Measurements from ENCODE around the gene JMJD7. TPM values are rescaled to one million over a fixed set of nuclear protein-coding genes. Genes with fewer than 3 reads are reported as not detected.

JMJD7 gene
- total RNA-seq, 2 donors from 2014 or later, result 13.5 to 17.7 TPM

GRCh38 chr15:41795996-41796856 lies 31.7 kb upstream of the JMJD7 start:
- Mint-ChIP-seq H3K9me3 (no peaks in the 10 kb centered on the region), H3K27ac (peak overlapping the region in 1 of 2 donors; percentile 65), H3K36me3 (peaks cover 7% of the 10 kb centered on the region in 2 donors)
- ATAC-seq (no peak), DNase-seq (ENCODE audit: low spot score in 2 of 2) (no peak)

- ATAC-seq, result no peak
- peaks cover 7 to 8% of the 10 kb centered on the region in 2 donors for H3K36me3 Mint-ChIP-seq
- peak overlapping the region in 1 of 2 donors; percentile 10 for H3K27ac Mint-ChIP-seq
These were observed 30.5 kb upstream of the JMJD7 start for GRCh38 chr15:41797201-41797944.

GRCh38 chr15:41798607-41799487 lies 29.0 kb upstream of the JMJD7 start:
- Mint-ChIP-seq H3K27ac (peak overlapping the region in 1 of 2 donors; percentile 17), H3K9me3 (no peaks in the 10 kb centered on the region), H3K36me3 (peaks cover 7 to 8% of the 10 kb centered on the region in 2 donors)
- ATAC-seq (peak in 1 of 2 donors; percentile 63), DNase-seq (ENCODE audit: low spot score in 2 of 2) (no peak)

More at GRCh38 chr15:41797201-41797944, 30.5 kb upstream of the JMJD7 start:
- H3K9me3 Mint-ChIP-seq, result no peaks in the 10 kb centered on the region
- DNase-seq (ENCODE audit: low spot score in 2 of 2), result no peak

GRCh38 chr15:41799488-41799805 lies 28.4 kb upstream of the JMJD7 start:
- Mint-ChIP-seq H3K36me3 (peaks cover 7 to 8% of the 10 kb centered on the region in 2 donors), H3K9me3 (no peaks in the 10 kb centered on the region), H3K27ac (peak overlapping the region in 1 of 2 donors; percentile 47)
- DNase-seq (ENCODE audit: low spot score in 2 of 2) (no peak), ATAC-seq (no peak)

GRCh38 chr15:41801185-41801584 lies 26.7 kb upstream of the JMJD7 start:
- Mint-ChIP-seq H3K9me3 (no peaks in the 10 kb centered on the region), H3K27ac (no peak overlapping the region), H3K36me3 (peaks cover 7 to 8% of the 10 kb centered on the region in 2 donors)
- no peak for ATAC-seq
- DNase-seq (ENCODE audit: low spot score in 2 of 2), result no peak

- ATAC-seq (peak in 1 of 2 donors; percentile 64), DNase-seq (ENCODE audit: low spot score in 2 of 2) (no peak)
- H3K9me3 Mint-ChIP-seq, result no peaks in the 10 kb centered on the region
- H3K36me3 Mint-ChIP-seq, result peaks cover 7 to 8% of the 10 kb centered on the region in 2 donors
- no peak overlapping the region for H3K27ac Mint-ChIP-seq
These were observed 25.9 kb upstream of the JMJD7 start for GRCh38 chr15:41801850-41802455.

- ATAC-seq (no peak), DNase-seq (ENCODE audit: low spot score in 2 of 2) (no peak)
- Mint-ChIP-seq H3K9me3 (no peaks in the 10 kb centered on the region), H3K36me3 (peaks cover 7 to 8% of the 10 kb centered on the region in 2 donors), H3K27ac (peak overlapping the region; percentile 72 to 93)
These were observed 23.5 kb upstream of the JMJD7 start for GRCh38 chr15:41804361-41804760.

GRCh38 chr15:41804916-41805666 lies 22.8 kb upstream of the JMJD7 start:
- peak overlapping the region; percentile 72 to 93 for H3K27ac Mint-ChIP-seq
- DNase-seq (ENCODE audit: low spot score in 2 of 2) (no peak), ATAC-seq (no peak)
- no peaks in the 10 kb centered on the region for H3K9me3 Mint-ChIP-seq
- H3K36me3 Mint-ChIP-seq, result peaks cover 7 to 8% of the 10 kb centered on the region in 2 donors

GRCh38 chr15:41805711-41806110 lies 22.2 kb upstream of the JMJD7 start:
- Mint-ChIP-seq H3K9me3 (no peaks in the 10 kb centered on the region), H3K27ac (peak overlapping the region; percentile 19 to 47), H3K36me3 (peaks cover under 1 to 6% of the 10 kb centered on the region in 2 donors)
- DNase-seq (ENCODE audit: low spot score in 2 of 2) (no peak), ATAC-seq (no peak)

- ATAC-seq (no peak), DNase-seq (ENCODE audit: low spot score in 2 of 2) (no peak)
- Mint-ChIP-seq H3K9me3 (no peaks in the 10 kb centered on the region), H3K27ac (peak overlapping the region in 1 of 2 donors; percentile 19), H3K36me3 (no peaks in the 10 kb centered on the region)
These were observed 21.4 kb upstream of the JMJD7 start for GRCh38 chr15:41806291-41807181.

GRCh38 chr15:41809121-41809520 lies 18.8 kb upstream of the JMJD7 start:
- DNase-seq (ENCODE audit: low spot score in 2 of 2) (no peak), ATAC-seq (no peak)
- Mint-ChIP-seq H3K9me3 (no peaks in the 10 kb centered on the region), H3K27ac (peak overlapping the region in 1 of 2 donors; percentile 36), H3K36me3 (no peaks in the 10 kb centered on the region)

- Mint-ChIP-seq H3K36me3 (no peaks in the 10 kb centered on the region), H3K27ac (peak overlapping the region in 1 of 2 donors; percentile 36), H3K9me3 (no peaks in the 10 kb centered on the region)
- DNase-seq (ENCODE audit: low spot score in 2 of 2) (no peak), ATAC-seq (no peak)
These were observed 18.2 kb upstream of the JMJD7 start for GRCh38 chr15:41809526-41810220.

GRCh38 chr15:41810651-41811431 lies 17.1 kb upstream of the JMJD7 start:
- Mint-ChIP-seq H3K9me3 (no peaks in the 10 kb centered on the region), H3K36me3 (no peaks in the 10 kb centered on the region), H3K27ac (peak overlapping the region in 1 of 2 donors; percentile 24)
- no peak for DNase-seq (ENCODE audit: low spot score in 2 of 2)
- peak in 1 of 2 donors; percentile 15 for ATAC-seq

Data from activated naive CD4-positive, alpha-beta T cell treated with anti-CD3 and anti-CD28 coated beads, Interleukin-2, amount 50 U/mL, for 72 hours (primary cell).